Stimulated activated naive CD4-positive, alpha-beta T cell treated with Interleukin-2 at 50 U/mL for 16 hours (primary cell): Measurements from ENCODE around the gene COL5A1.
"Not testable (repeated sequence)": the region's sequence is repeated elsewhere in the genome, so short reads cannot be mapped to it uniquely, and the experiment has no call there.

Source experiments
- DNase-seq: peaks from one replicate; lab custom pipeline; 2025; lab: John Stamatoyannopoulos, UW

The COL5A1 gene

DNA sequence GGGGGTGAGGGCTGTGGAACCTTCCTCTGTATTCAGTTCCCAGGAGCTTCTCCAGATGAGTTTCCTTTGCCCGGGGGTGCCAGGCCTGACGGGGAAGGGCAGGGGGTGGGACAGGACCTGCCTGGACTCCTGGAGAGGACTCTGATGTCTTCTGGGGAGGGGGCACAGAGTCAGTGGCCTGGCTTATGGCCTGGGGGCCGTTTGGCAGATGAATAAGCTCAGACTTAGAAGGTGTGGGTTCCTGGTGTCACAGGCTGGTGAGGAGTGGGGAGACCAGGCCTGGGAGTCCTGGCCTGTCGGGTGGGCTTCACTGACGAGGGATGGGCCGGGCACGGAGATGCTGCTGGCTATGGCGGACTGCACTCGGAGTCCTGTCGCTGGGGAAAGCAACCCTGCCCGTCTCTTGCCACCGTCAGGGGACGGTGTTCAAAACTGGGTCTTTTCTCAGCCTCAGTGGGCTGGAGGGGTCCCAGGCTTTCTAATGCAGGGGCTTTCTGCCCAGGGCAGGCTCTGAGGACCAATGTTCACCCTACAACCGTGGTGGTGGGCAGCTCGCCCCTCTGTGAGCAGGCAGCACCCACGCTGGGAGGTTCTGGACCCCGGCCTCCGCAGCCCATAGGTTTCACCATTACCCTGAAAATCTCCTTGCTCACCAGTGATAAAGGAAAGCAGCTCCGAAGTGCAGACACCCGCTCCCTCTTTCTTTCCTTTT is 16.2 kb downstream of the COL5A1 start:
- no peak for DNase-seq

DNA sequence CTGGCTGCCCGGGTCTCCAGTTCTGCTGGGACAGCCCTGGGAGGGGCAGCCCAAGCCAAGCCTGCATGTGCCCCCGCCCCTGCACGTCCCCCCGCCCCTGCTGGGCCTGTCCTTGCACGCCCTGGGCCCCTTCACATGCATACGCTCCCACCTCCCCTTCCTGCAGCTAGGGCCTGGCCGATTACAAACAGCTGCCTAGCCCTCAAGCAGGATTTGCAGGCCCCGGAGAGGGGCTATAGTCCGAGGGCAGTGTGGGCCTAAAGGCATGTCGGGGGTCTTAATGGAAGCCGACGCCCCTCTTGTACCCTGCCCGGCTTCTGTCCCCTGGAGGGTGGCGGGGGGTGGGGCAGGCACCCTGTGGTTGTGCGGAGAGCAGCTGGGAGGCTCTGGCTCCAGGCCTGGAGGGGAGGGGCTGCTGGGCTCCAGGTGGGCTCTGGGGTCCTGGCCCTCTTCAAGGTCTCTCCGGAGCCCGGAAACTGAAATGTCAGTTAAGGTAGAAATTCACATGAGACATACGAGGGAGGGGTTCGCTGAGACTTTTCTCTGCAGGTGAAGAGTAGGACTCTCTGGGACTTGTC is 16.9 kb downstream of the COL5A1 start:
- no peak for DNase-seq

DNA sequence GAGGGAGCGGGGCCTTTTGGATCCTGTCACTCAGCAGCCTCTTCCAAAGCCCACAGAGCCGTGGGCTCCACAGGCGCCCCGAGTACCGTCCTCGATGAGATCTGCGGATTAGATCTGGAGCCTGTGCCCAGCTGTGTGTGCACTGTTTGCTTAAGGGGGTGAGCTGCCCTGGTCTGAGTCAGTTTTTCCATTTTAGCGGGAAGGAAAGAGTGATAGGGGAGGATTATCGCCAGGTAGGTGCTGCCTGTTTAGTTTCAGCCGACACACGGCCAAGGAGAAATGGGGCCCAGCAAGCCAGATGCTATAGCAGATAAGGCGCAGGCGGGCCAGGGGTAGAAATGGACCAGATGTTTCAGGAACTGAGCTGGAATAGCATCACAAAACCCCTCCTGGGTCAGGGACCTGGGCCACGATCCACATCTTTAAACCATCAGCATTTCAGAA is 18.1 kb downstream of the COL5A1 start:
- no peak for DNase-seq

DNA sequence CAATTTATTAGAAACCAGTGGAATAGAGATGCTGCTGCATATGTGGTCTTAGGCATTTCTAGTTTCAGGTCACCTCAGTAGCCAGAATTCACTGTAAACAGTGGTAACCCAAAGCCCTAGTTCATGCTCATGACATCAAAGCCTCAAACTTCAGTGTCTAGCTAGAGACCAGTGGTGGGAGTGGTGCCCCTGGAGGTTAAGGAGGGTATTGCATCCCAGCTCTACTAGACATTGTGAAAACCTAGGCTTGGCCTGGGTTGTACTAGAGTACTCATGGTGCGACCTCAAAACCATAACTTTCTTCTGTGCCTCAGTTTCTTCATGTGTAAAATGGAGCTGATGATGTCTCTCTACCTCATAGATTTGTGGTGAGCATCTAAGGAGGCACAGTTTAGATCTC is 18.8 kb downstream of the COL5A1 start:
- no peak for DNase-seq

DNA sequence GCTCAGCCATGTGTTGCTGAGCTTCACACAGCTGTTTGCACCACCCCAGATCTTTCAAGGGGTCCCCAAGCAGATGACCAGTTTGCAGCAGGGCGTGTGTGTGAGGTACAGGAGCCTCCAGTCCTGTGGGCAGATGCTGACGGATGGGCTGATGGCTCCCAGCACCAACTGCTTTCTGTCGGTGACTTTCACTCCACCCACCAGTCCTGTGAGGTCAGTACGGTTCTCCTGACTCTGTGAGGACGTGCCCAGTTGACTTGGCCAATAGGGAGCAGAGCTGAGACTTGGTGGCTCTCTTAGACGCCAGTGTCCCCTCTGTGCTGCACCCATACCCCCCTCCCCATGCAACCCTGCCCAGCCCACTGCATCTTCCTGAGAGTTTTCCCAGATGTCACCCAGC is 19.7 kb downstream of the COL5A1 start:
- DNase-seq: no peak

DNA sequence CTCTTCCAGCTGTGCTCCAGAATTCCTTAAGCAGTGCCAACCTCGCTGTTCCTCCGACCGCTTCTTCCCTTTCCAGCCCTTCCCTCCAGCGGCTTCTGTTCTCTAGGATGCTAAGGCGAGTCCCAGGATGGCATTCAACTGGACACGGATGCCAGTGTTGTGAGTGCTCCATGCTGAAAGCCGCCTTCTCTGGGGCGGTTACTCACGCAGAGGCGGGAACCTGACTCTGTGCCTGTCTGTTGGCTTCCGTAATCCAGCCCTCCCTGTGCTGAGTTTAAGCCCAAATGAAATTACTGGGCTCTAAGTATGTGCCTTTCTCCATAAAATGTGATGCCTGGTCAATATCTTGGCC is 20.2 kb downstream of the COL5A1 start:
- DNase-seq: no peak

DNA sequence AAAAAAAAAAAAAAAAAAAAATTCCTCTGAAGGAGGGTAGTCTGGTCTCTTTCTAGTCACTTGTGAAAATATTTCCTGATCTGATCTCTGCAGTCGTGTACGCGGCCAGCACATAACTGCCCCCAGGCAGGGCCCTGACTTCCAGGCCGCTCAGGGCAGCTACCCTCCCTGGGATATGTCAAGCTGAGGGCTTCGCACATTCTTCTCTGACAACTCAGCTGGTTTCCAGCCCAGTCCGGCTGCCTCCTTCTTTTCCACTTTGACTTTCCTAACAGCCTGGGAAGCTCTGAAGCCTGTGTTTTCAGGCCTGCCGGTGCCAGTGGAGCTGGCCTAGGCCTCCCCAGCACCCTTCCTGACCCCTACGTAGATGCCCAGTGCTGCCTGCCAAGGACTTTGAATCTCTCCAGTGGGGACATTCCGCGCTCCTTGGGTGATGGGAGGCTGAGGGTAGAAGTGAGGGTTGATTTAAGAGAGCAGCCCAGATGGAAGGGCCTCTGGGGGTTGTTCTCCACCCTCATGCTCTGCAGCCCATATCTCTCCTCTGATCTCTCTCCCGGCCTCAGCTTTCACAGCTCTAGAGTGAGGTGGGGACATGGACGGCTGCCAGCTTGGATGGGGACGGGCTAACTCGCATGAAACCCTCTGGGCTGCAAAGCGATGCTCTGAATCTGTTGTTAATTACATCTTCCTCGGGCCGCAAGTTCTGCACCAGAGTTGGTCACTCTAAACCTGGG is 20.7 kb downstream of the COL5A1 start:
- DNase-seq: no peak

DNA sequence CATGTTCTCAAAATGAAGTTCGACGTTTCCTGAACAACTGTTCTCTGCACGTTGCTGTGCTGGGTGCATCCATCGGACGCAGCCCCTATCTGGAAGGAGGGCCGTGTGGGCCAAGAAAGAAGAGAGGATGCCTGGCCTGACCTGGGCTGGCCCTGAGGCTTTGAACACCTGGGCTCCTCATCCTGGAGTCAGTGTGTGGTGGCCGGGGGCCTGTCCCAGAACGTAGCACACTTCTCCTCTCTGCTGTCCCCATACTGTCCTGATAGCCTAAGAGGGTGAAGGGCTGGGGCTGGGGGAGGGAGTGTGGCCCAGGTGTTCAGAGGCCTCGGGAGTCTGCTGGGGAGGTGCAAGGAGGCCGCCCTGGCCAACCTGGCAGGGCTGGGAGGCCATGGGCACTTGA is 21.5 kb downstream of the COL5A1 start:
- no peak for DNase-seq

DNA sequence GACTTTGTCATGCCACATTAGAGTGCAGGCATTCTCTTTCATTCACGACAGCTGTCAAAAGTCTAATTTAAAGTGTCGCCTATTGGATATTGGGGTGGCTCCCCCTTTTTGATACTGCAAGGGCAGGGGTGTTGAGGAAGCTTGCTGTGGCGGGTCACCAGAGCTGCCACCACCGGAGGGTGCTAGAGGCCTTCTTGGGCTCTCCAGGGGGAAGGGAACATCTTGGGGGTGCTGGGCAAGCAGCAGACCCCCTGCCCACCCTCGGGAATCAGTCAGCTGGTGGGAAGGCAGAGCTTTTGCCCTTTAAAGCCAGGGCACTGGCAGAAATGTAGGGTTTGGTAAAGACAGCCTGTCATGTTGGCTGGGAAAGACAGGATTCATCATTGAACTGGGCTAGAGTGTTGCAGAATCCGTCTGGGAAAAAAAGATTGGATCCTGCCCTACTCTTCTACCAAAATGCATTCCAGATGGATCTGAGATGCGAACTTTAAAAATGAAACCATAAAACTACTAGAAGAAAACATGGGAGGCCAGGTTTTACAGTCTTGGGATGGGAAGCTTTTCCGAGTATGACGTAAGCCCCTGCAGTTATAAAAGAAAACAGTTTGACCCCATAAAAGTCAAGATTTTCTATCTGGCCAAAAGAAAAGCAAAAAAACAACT is 22.3 kb downstream of the COL5A1 start:
- no peak for DNase-seq

DNA sequence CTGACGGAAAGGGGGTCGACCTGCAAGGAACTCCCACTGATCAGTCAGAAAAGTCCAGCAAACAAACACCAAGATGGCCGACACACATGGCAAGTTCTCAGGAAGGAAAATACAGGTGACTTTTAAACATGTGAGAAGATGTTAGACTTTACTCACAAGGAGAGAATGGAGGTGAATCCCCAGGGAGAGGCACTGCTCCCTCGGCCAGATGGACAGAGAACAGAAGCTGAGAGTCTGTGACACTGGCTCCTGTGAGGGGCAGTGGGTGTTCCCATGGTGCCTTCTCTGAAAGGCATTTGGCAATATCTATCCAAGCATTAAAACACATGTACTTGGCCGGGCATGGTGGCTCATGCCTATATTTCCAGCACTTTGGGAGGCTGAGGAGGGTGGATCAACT is 22.8 kb downstream of the COL5A1 start:
- no peak for DNase-seq

DNA sequence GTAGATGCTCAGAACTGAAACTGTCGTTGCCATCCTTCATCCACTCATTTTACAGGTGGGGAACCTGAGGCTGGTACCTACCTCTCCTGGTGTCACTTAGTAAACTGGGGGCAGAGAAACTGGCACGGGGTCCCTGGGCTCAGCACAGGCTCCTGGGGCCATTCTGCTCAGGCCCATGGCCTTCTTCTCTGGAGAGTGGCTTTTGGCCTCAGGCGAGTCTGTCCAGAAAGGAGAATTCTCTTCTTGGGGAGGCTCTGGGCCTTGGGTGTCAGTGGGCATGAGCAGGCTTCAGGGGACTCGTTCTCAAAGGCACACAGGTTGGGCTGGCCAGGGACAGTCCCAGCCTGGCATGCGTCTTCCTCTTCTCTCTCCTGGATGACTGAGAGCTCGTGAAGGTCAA is 24.6 kb downstream of the COL5A1 start:
- no peak for DNase-seq

DNA sequence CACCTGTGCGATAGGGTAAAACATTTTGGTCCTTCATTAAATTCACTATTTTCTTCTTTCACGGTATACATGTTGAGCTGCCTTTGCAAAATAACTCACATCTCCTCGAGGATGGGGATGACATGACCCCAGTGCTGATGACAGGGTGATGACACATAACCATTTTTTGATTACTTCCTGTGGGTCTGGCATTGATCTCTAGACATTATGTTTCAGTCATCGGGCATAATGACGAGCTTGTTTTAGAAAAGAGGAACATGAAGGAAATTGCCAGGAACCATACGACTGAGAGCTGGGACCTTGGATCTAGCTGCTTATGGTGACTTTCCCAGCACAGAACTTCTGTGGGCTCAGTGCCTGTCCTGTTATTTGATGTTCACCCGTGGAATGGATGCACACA is 25.2 kb downstream of the COL5A1 start:
- DNase-seq: no peak

DNA sequence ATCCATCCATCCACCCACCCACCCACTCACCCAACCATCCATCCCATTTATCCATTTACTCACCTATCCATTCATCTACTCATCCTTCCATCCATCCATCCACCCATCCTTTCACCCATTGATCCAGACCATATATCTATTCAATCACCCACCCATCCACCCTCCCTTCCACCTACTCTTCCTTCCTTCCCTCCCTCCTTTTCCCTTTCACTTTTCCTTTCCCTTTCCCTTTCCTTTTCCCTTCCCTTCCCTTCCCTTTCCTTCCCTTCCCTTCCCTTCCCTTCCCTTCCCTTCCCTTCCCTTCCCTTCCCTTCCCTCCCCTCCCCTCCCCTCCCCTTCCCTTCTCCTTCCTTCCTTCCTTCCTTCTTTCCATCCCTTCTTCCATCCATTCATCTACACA is 27.4 kb downstream of the COL5A1 start:
- not testable (repeated sequence) for DNase-seq

DNA sequence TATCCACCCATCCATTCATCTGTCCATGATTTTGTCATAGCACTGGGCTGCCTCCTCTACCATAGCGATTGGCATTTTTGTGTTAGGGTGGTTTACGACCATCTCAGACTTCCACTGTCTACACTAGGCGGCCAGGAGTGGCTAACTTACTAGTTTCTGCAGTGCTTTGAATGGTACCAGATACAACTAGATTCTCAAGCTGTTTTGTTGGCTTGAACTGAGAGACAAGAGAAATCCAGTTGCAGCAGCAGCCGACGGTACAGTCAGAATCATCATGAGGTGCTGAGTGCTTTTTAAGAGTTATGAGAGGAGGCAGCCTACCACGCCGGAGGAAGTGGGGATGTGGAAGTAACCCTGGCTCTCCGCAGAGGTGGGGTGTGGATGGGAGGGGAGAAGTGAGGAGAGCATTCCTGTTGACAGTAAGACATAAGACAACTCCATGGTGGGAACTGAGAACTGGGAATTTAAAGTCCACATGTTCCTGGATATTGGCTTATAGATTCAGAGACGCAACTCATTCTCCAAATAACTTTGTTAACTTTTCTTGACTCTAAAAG is 27.9 kb downstream of the COL5A1 start:
- DNase-seq: no peak

DNA sequence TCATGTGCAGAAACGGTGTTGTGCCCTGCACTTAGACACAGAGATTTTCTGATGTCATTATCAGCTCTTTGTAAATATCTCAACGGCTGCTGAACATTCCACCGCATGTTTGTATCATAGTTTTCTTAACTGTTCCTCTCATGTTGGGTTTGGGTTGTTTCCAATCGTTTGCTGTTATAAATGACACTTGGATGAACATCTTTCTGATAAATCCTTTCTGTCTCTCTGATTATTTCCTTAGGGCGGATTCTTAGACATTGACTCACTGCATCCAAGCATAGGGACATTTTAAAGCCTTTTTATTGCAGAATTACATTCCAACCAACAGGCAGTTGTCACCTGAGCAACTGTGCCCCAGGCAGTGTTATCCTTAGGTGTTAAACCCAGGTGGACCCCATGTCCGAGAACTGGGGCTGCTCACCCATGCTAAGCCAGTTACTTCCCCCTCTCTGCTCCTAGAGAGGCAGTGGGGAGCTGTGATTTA is 28.5 kb downstream of the COL5A1 start:
- no peak for DNase-seq

DNA sequence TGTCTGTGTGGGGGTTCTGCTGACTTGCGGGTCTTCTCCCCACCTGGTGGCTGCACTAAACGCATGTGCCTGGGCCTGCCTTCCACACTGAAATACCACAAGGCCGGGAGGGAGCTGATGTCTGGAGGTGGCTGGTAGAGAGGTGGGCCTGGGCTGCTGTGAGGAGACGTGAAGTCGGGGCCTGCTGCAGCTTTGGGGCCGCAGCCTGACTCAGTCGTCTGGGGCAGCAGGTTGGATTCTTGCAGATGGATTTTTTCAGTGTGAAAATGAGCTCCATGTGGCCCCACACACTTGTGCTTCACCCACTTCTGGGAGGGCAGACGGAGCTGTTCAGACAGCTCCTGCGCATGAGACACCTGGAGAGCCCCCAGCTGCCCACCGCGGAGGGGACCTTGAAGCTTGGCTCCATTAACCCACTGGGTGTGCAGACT is 29.3 kb downstream of the COL5A1 start:
- no peak for DNase-seq

DNA sequence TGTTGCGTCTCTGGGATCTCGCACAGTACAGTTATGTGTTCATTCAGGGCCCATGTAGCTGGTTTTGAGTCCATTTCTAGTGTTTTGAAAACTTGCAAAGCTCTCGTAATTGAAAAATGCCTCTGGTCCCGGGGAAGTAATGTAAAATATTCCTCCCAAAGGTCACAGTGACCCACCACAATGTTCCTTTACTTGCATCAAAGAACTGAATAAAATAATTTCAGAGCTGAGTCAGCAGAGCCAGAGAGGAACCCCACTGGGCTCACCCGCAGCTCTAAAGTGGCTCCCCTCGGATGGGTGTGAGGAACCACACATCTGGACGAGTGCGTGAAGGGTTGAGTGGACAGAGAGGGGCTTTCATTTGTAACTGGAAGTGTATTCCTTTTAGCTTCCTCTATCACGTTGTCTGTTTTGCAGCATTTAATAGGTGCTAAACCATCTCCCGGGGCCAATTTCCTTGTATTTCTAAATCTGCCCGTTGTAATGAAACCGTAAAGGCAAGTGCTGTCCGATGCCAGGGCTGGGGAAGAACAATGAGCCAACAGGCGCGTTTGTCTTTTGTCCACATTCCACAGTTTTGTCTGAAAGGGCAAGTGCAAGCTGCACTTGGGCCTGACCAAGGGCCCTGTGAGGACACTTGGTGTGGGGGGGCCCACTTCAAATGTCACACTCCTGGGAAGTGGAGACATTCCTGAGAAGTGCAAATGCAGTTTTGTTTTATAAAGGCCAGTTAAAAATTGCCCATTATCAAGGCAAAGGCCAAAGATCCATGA is 29.9 kb downstream of the COL5A1 start:
- no peak for DNase-seq

DNA sequence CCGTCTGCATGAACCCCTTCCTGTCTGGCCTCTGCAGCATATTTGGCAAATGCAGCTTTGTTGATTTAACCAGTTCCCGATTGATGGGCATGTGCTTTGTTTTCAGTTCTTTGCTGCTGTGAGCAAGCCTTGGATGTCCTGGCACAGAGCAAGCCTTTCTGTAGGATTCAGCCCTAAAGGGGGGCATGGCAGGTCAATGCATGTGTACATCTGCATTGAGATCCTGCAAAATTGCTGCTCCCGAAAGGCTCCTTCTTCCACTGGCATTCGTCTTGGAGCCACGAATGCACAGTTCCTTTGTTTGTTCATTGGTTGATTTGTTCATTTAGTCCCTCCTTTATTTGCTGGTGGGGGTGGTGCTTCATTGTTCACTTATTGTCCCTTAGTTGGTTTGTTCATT is 34.8 kb downstream of the COL5A1 start:
- no peak for DNase-seq

DNA sequence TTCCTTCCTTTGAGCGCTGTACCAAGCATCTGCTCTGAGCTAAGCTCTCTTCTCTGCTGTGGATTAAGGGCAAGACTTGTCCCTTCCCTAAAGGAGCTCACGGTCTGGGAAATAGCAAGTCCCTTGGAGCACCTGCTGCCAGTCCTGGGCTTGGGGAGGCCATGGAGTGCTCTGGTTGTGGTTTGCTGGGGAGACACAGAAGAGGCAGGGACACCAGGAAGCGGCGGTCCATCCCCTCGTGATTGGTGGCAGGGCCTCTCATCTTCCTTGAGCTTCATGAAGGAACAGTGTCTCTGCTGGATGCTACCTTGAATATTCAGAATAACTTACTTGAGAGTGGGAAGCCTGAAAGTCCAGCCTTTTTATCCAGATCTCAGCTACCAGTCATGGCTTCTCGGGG is 35.3 kb downstream of the COL5A1 start:
- no peak for DNase-seq

DNA sequence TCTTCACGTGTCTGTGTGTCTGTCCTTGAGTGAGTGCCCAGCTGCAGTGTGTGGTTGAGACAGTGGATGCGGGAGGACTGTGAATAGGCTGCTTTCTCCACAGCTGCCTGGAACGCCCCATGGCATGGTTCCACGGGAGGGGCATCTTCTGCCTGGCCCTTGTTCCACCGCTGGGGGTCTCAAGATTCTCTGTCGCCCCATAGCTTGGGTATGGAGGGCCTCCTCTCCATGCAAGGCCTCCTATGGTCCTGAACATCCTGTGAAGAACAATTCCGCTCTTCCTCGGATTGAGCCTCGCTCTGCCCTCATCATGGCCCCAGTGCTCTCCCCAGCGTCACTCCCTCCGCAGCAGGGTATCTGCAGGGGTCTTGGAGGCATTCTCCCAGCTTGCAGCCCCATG is 36.1 kb downstream of the COL5A1 start:
- DNase-seq: no peak

DNA sequence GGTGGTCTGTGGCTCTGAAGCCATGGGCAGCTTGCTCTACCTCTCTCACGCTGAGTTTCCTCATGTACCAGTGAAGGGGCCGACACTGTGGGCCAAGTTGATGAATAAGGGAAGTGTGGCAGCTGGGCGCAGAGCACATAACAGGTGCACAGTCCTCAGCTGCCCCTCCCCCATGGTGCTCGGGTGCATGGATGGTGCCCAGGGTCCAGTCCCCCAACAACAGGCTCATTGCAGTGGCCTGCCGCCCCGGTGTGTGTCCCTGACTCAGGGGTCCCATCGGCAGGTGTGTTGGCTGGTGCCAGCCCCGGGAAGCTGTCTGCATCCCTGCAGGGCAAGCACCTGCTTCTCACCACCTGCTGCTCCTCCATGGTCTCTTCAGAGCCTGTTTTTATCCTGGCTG is 36.6 kb downstream of the COL5A1 start:
- DNase-seq: no peak
